ENCODE results near the gene SP8. TPM values are rescaled to one million over a fixed set of nuclear protein-coding genes. Genes with fewer than 3 reads are reported as not detected.
A peak's percentile ranks its signal among the peaks of the same experiment; 100 is the strongest.
"Not testable (repeated sequence)": the region's sequence is repeated elsewhere in the genome, so short reads cannot be mapped to it uniquely, and the experiment has no call there.

Gene SP8
- total RNA-seq (ENCODE audit: low replicate concordance) = 19.8 and 60.7 TPM in 2 replicates

- TF ChIP-seq CTCF (IDR thresholded peaks at IDR 0.05) (no peak), EZH2phosphoT487 (IDR thresholded peaks at IDR 0.05) (no peak), EZH2 (IDR thresholded peaks at IDR 0.05) (no peak)
- peaks cover 55% of the 10 kb centered on the region for H3K4me1 Mint-ChIP-seq
- peaks cover 74% of the 10 kb centered on the region for H3F3A ChIP-seq (ENCODE audit: low read depth)
These were observed at the start of gene SP8 for GRCh38 chr7:20786779-20787659. Gene SP8, minus strand, starts transcription at chr7:20786886. Its CDS starts 88 bp downstream, at chr7:20786798.

GRCh38 chr7:20836424-20836823, 49.7 kb upstream of the SP8 start:
- H3K4me1 Mint-ChIP-seq = not testable (repeated sequence)

More at GRCh38 chr7:20786779-20787659, at the start of gene SP8:
- Mint-ChIP-seq H3K36me3 (peaks cover 9% of the 10 kb centered on the region), H3K4me3 (peak within 1 kb of the TSS; percentile 90), H3K27me3 (ENCODE audit: insufficient read depth, low read depth) (peaks cover 50% of the 10 kb centered on the region), H3K27ac (peak within 1 kb of the TSS; percentile 81), H3K9me3 (peaks cover 3% of the 10 kb centered on the region)
- peak; percentile 95 for DNase-seq (ENCODE audit: low spot score)
- Histone ChIP-seq H4K20me1 (ENCODE audit: low read depth) (peaks cover 41% of the 10 kb centered on the region), H2AFZ (replicated peaks) (peak within 1 kb of the TSS; percentile 30), H3K27ac (peak within 1 kb of the TSS; percentile 70), H3K4me1 (peaks cover 51% of the 10 kb centered on the region), H3K9me3 (ENCODE audit: low read depth) (no peaks in the 10 kb centered on the region), H3K4me3 (peak within 1 kb of the TSS; percentile 94), H3K79me2 (ENCODE audit: low read depth) (peaks cover 44% of the 10 kb centered on the region), H3K9ac (peak within 1 kb of the TSS; percentile 51), H3K27me3 (peaks cover 55% of the 10 kb centered on the region), H3K36me3 (peaks cover 6% of the 10 kb centered on the region), H3K4me2 (peak within 1 kb of the TSS; percentile 83)

GRCh38 chr7:20835111-20835750, 48.5 kb upstream of the SP8 start:
- Histone ChIP-seq H2AFZ (replicated peaks) (peak overlapping the region; percentile 47), H3F3A (ENCODE audit: low read depth) (peaks cover 4% of the 10 kb centered on the region), H3K4me3 (no peak overlapping the region), H3K4me2 (no peak overlapping the region), H3K27ac (no peak overlapping the region), H3K4me1 (peaks cover 13% of the 10 kb centered on the region), H3K36me3 (no peaks in the 10 kb centered on the region), H3K9ac (no peak overlapping the region), H3K79me2 (ENCODE audit: low read depth) (peaks cover 3% of the 10 kb centered on the region), H3K27me3 (no peaks in the 10 kb centered on the region), H3K9me3 (ENCODE audit: low read depth) (no peaks in the 10 kb centered on the region), H4K20me1 (ENCODE audit: low read depth) (no peaks in the 10 kb centered on the region)
- Mint-ChIP-seq H3K27me3 (ENCODE audit: insufficient read depth, low read depth) (peaks cover 10% of the 10 kb centered on the region), H3K36me3 (no peaks in the 10 kb centered on the region), H3K4me3 (no peak overlapping the region), H3K9me3 (no peaks in the 10 kb centered on the region), H3K27ac (no peak overlapping the region), H3K4me1 (peaks cover 14% of the 10 kb centered on the region)
- TF ChIP-seq EZH2 (IDR thresholded peaks at IDR 0.05) (no peak), CTCF (IDR thresholded peaks at IDR 0.05) (no peak), EZH2phosphoT487 (IDR thresholded peaks at IDR 0.05) (no peak)
- DNase-seq (ENCODE audit: low spot score) = peak; percentile 25

More at GRCh38 chr7:20836424-20836823, 49.7 kb upstream of the SP8 start:
- not testable (repeated sequence) for H3K4me3 ChIP-seq; DNase-seq (ENCODE audit: low spot score); H2AFZ ChIP-seq (replicated peaks); H3K9ac ChIP-seq; H3K36me3 Mint-ChIP-seq; H3K9me3 ChIP-seq (ENCODE audit: low read depth); H3K27me3 ChIP-seq; H3K4me3 Mint-ChIP-seq; H3K9me3 Mint-ChIP-seq; H3K36me3 ChIP-seq; H3K27ac ChIP-seq; H3F3A ChIP-seq (ENCODE audit: low read depth); H3K27me3 Mint-ChIP-seq (ENCODE audit: insufficient read depth, low read depth); H3K79me2 ChIP-seq (ENCODE audit: low read depth); H3K4me1 ChIP-seq; H4K20me1 ChIP-seq (ENCODE audit: low read depth); H3K27ac Mint-ChIP-seq
- peak overlapping the region; percentile 27 for H3K4me2 ChIP-seq

All from neural progenitor cell (in vitro differentiated cells).